NCI-H774 (cell line): ENCODE measurements around the gene SPSB2.
A peak's percentile ranks its signal among the peaks of the same experiment; 100 is the strongest.
"Not testable (repeated sequence)": the region's sequence is repeated elsewhere in the genome, so short reads cannot be mapped to it uniquely, and the experiment has no call there.

ENCODE experiments used
- DNase-seq: peaks from one replicate; lab custom pipeline; 2025; lab: John Stamatoyannopoulos, UW

The SPSB2 gene, protein sequence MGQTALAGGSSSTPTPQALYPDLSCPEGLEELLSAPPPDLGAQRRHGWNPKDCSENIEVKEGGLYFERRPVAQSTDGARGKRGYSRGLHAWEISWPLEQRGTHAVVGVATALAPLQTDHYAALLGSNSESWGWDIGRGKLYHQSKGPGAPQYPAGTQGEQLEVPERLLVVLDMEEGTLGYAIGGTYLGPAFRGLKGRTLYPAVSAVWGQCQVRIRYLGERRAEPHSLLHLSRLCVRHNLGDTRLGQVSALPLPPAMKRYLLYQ

GRCh38 chr12:6873094-6874014 is at the start of gene SPSB2:
Gene SPSB2, minus strand, starts transcription at chr12:6873303. Its CDS starts 402 bp downstream, at chr12:6872901.
- peak; percentile 98 for DNase-seq

GRCh38 chr12:6921996-6922946 is 49.2 kb upstream of the SPSB2 start:
- no peak for DNase-seq

DNA sequence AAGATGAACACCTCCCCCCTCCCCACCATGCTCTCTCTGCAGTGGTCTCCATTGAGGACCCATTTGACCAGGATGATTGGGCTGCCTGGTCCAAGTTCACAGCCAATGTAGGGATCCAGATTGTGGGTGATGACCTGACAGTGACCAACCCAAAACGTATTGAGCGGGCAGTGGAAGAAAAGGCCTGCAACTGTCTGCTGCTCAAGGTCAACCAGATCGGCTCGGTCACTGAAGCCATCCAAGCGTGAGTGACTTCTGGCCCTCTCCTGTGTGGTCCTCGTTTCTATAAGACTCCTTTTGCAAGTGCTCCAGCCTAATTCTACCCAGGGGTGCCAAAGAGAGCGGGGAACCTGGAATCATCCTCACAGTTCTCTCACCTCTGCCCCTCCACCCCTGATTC is 48.4 kb upstream of the SPSB2 start:
- DNase-seq: no peak

DNA sequence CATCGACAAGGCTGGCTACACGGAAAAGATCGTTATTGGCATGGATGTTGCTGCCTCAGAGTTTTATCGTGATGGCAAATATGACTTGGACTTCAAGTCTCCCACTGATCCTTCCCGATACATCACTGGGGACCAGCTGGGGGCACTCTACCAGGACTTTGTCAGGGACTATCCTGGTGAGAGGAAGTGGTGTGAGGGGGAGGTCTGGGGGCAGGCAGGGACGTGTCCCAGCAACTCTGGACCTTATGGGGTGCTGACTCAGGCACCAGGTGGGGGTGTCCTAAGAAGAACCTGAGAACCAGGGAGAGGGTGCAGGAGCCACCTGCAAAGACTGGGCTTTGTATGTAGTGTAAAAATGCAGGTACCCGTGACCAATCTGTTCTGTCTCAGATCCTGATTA is 46.5 kb upstream of the SPSB2 start:
- no peak for DNase-seq

- DNase-seq: no peak
Measured at GRCh38 chr12:6917491-6918231, 44.6 kb upstream of the SPSB2 start.

DNA sequence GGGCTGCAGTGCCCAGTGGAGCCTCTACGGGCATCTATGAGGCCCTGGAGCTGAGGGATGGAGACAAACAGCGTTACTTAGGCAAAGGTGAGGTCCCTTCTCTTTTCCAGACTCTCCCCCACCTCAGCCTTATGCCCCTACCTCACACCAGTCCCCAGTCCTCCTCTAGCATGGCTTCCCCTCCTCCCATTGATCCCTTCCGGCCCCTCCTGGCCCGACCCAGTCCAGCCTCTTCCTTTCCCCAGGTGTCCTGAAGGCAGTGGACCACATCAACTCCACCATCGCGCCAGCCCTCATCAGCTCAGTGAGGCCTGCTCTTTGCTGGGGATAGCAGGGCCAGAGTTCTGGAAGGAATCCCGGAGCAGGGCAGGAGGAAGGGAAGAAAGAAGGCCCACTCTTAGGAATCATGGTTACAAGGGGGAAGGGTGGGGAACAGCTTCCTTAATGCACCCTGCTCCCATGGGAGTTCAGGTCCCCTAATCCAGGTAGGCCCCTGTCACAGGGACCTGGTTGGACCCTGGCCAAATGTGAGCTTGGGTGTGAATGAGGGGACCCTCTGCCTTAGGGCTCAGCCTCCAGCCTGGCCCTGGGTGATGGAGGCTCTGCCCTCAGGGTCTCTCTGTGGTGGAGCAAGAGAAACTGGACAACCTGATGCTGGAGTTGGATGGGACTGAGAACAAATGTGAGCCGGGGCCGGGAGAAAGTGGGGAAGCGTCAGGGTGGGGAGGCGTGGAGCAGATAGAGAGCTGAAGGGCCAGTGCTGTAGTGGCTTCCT is 43.5 kb upstream of the SPSB2 start:
- no peak for DNase-seq

GRCh38 chr12:6915789-6916285 is 42.7 kb upstream of the SPSB2 start:
- no peak for DNase-seq

- peak; percentile 14 for DNase-seq
Measured at GRCh38 chr12:6914947-6915788, 42.1 kb upstream of the SPSB2 start.

GRCh38 chr12:6914246-6914946 is 41.3 kb upstream of the SPSB2 start, which contains the start of gene ENO2:
Gene ENO2, plus strand, starts transcription at chr12:6914580. Its CDS starts 1,253 bp downstream, at chr12:6915833.
- DNase-seq: peak; percentile 59

GRCh38 chr12:6912164-6912935 is 39.2 kb upstream of the SPSB2 start:
- no peak for DNase-seq

DNA sequence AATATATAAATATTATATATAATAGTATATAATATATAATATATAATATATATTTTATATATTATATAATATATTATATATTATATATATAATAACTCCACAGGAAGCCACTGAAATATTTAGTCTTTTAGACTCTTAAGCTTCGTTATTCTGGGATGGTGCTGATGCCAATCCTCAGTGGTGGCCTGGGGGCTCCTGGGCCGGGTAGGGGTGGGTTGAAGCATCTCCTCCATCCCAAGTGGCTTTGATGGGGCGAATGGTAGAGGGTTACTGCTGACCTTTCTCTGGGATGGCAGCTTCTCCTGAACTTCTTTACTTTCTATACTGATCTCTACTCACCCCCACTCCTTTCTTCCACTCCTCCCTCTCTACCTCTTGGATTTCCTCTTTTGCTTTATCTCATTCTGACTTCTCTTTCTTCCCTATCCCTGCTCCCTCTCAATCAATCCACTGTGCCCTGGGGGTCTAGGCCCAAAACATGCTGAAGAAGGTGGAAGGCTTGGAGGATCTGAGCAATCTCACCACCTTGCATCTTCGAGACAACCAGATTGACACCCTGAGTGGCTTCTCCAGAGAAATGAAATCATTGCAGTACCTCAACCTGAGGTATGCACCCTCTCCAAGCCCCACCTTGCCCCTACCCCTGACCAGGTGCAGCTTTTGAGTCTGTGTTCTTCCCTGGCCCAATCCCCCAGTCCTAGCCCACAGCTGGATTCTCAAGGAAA is 36.5 kb upstream of the SPSB2 start:
- no peak for DNase-seq

- DNase-seq: not testable (repeated sequence)
Measured at GRCh38 chr12:6908141-6908540, 35.0 kb upstream of the SPSB2 start.

DNA sequence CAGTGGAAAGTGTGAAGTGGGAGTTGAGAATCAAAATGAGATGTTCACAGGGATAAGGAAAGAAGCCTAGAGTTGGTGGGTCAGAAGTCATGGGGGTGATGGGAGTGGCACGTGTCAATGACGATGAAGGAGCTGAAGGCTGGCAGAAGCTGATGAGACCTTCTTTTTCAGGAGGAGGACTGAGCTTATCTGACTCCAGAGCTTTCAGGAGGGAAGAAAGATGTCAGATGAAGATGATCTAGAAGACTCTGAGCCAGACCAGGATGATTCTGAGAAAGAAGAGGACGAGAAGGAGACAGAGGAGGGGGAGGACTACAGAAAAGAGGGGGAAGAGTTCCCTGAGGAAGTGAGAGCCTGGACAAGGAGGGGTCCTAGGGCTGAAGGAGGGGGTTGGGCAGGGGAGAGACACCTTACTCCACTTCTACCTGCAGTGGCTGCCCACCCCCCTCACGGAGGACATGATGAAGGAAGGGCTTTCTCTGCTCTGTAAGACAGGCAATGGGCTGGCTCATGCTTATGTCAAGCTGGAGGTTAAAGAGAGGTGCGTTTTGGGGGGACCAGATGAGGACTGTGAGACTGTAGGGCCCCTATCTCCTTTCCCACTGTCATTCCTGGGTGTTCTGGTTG is 32.4 kb upstream of the SPSB2 start:
- no peak for DNase-seq

GRCh38 chr12:6904280-6905276 is 31.5 kb upstream of the SPSB2 start, which contains the start of gene LRRC23:
Gene LRRC23, plus strand, starts transcription at chr12:6904822. Its CDS starts 812 bp downstream, at chr12:6905634.
- peak; percentile 98 for DNase-seq

DNA sequence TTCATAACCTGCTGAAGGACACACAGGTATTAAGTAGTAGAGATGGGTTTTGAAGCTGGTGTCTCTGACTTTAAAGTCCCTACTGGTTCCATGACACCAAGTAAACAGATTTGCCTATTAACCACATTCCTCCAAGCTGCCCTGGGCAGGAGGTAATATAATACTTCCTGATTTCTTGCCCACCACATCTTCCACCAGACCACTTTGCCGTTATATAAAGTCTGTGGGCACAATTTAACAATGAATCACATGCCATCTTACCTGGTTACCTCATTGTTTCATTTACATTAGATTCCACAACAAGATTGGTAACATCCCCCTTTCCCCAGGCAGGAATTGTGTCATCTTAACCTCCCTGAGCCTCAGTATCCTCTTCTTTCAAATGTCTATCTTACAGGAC is 30.6 kb upstream of the SPSB2 start:
- DNase-seq: no peak
